Lower lobe of right lung (tissue), 2 donors: Measurements from ENCODE around the gene WWC1. TPM values are rescaled to one million over a fixed set of nuclear protein-coding genes. Genes with fewer than 3 reads are reported as not detected.
"Not testable (repeated sequence)": the region's sequence is repeated elsewhere in the genome, so short reads cannot be mapped to it uniquely, and the experiment has no call there.

Source experiments
- ATAC-seq, 2 donors: fragments of 200-7000 bp; cut with Tn5 transposase; one replicate each; pipeline ENCODE4 v1.9.1; 2020 to 2022; ENCODE audit warnings: mild to moderate bottlenecking in 2 of 2, moderate library complexity in 2 of 2
- DNase-seq: peaks from one replicate; pipeline ENCODE4 v3.0.0-alpha.2; 2020
- H3K27ac ChIP-seq: fragments of 200-600 bp; one replicate; pipeline ENCODE4 v1.8.0; 2022
- H3K27me3 ChIP-seq: fragments of 200-600 bp; one replicate; pipeline ENCODE4 v1.8.0; 2022; ENCODE audit warnings: low read depth
- H3K36me3 ChIP-seq: fragments of 200-600 bp; one replicate; pipeline ENCODE4 v1.8.0; 2022; ENCODE audit warnings: mild to moderate bottlenecking
- H3K4me1 ChIP-seq: fragments of 200-600 bp; one replicate; pipeline ENCODE4 v1.8.0; 2022
- H3K4me3 ChIP-seq: fragments of 200-600 bp; one replicate; pipeline ENCODE4 v1.8.0; 2022; ENCODE audit warnings: mild to moderate bottlenecking
- H3K9me3 ChIP-seq: fragments of 200-600 bp; one replicate; pipeline ENCODE4 v1.8.0; 2022
- intact Hi-C: fragments of 100-400 bp; cut with DNase I; formaldehyde crosslinking; loops from one replicate; pipeline ENCODE4 v1.11.0; 2022
- total RNA-seq: library from RNA; stranded (reverse); fragmentation: NEBNext Ultra II Directional; extraction: Animal tissue kit (Norgen Biotek cat#: 25700); gene quantifications from one replicate; pipeline ENCODE4 v1.2.1, GENCODE V29; 2021
- TF ChIP-seq, protein P1 (sequence below): fragments of 200-600 bp; IDR thresholded peaks from one replicate; pipeline ENCODE4 v1.8.0; 2022; ENCODE audit warnings: antibody characterized with exemption, mild to moderate bottlenecking
- donor health status: DM: no; HTN: yes; CAD: no; lungs with severe emphysema.

WWC1 gene
- total RNA-seq, 1 donor from 2014 or later = 61.9 TPM

DNA sequence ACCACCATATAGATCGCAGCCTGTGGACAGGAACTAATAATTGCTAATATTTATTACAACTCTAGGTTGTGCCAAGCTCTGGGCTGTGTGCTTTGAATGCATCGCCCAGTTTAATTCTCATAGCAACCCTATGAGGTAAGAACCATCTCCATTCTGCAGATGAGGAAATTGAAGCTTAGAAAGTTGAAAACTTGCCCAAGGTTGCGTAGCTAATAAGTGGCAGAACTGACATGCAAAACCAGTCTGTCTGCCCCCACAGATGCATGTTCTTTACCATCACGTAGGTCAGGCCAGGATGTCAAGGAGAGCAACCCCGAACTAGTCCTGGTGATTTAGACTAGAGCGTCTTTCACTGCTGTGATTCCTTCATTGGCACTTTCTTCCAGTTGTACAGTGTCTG, 15.6 kb downstream of the WWC1 start:
- H3K27me3 ChIP-seq = no peaks in the 10 kb centered on the region
- intact Hi-C loops = no loop called here
- H3K9me3 ChIP-seq = no peaks in the 10 kb centered on the region
- no peaks in the 10 kb centered on the region for H3K36me3 ChIP-seq
- H3K4me3 ChIP-seq = no peak overlapping the region
- peak in 1 of 2 donors; percentile 17 for ATAC-seq
- TF ChIP-seq, protein P1, sequence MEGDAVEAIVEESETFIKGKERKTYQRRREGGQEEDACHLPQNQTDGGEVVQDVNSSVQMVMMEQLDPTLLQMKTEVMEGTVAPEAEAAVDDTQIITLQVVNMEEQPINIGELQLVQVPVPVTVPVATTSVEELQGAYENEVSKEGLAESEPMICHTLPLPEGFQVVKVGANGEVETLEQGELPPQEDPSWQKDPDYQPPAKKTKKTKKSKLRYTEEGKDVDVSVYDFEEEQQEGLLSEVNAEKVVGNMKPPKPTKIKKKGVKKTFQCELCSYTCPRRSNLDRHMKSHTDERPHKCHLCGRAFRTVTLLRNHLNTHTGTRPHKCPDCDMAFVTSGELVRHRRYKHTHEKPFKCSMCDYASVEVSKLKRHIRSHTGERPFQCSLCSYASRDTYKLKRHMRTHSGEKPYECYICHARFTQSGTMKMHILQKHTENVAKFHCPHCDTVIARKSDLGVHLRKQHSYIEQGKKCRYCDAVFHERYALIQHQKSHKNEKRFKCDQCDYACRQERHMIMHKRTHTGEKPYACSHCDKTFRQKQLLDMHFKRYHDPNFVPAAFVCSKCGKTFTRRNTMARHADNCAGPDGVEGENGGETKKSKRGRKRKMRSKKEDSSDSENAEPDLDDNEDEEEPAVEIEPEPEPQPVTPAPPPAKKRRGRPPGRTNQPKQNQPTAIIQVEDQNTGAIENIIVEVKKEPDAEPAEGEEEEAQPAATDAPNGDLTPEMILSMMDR = no peak
- peak overlapping the region; percentile 50 for H3K27ac ChIP-seq
- DNase-seq = no peak
- H3K4me1 ChIP-seq = peaks cover 33% of the 10 kb centered on the region

- intact Hi-C loops = no loop called here
- Histone ChIP-seq H3K9me3 (no peaks in the 10 kb centered on the region), H3K4me1 (peaks cover 30% of the 10 kb centered on the region), H3K27ac (peak overlapping the region; percentile 50), H3K36me3 (no peaks in the 10 kb centered on the region), H3K27me3 (no peaks in the 10 kb centered on the region), H3K4me3 (no peak overlapping the region)
- DNase-seq = no peak
- peak; percentile 65 to 82 for ATAC-seq
- TF ChIP-seq, protein P1 = no peak
These were observed 16.6 kb downstream of the WWC1 start for GRCh38 chr5:168307925-168308584.

GRCh38 chr5:168308976-168309598, 17.6 kb downstream of the WWC1 start:
- Histone ChIP-seq H3K4me3 (no peak overlapping the region), H3K36me3 (no peaks in the 10 kb centered on the region), H3K4me1 (peaks cover 22% of the 10 kb centered on the region), H3K27ac (no peak overlapping the region), H3K9me3 (no peaks in the 10 kb centered on the region), H3K27me3 (no peaks in the 10 kb centered on the region)
- intact Hi-C loops = no loop called here
- ATAC-seq (no peak), DNase-seq (no peak)
- TF ChIP-seq, protein P1 = no peak

DNA sequence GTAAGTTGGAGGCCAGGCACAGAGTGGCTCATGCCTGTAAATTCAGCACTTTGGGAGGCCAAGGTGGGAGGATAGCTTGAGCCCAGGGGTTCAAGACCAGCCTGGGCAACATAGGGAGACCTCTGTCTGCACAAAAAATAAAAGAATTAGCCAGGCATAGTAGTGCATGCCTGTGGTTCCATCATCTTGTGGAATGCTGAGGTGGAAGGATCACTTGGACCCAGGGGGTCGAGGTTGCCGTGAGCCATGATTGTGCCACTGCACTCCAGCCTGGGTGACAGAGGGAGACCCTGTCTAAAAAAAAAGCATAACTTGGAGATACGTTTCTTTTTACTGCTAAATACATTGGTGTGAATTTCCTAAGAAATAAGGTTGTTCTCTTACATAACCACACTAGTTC, 19.1 kb downstream of the WWC1 start:
- peaks cover 26% of the 10 kb centered on the region for H3K4me1 ChIP-seq
- ATAC-seq, H3K4me3 ChIP-seq, H3K36me3 ChIP-seq, DNase-seq, H3K9me3 ChIP-seq, H3K27me3 ChIP-seq, H3K27ac ChIP-seq, intact Hi-C loops: not testable (repeated sequence)

DNA sequence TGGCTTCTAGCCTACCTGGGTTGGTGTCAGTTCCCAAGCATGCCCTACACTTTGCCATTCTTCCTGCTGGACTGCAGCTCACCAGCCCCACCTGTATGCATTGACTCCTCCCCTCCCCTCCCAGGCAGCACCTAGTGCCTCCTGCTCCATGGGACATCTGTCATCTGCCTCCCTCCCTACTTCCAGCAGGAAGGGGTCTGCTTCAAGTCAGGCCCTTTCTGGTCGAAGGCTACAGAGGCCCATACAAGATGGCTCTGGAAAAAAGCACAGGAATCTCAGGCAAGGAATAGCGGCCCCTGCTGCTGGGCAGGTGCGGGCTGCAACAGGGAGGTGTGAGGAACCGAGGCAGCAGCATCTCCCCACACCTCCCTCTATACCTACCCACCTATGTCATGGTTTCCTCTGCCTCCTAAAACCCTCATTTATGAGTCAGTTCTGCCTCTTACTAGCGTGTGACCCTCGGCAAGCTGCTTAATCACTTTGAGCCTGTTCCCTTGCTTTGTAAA, 19.7 kb downstream of the WWC1 start:
- Histone ChIP-seq H3K9me3 (no peaks in the 10 kb centered on the region), H3K27me3 (no peaks in the 10 kb centered on the region), H3K27ac (no peak overlapping the region), H3K4me1 (peaks cover 25% of the 10 kb centered on the region), H3K4me3 (no peak overlapping the region), H3K36me3 (no peaks in the 10 kb centered on the region)
- DNase-seq = no peak
- no peak for ATAC-seq
- TF ChIP-seq, protein P1 = no peak
- intact Hi-C loops = no loop called here
